ENCODE data around the gene PTH1R.
A peak's percentile ranks its signal among the peaks of the same experiment; 100 is the strongest.

Gene PTH1R

GRCh38 chr3:46947981-46948791 lies 70.7 kb downstream of the PTH1R start:
- peak; percentile 57 for DNase-seq (ENCODE audit: low spot score)

GRCh38 chr3:46948830-46949671 lies 71.5 kb downstream of the PTH1R start:
- peak; percentile 25 for DNase-seq (ENCODE audit: low spot score)

GRCh38 chr3:46950177-46950576 lies 72.7 kb downstream of the PTH1R start:
- DNase-seq (ENCODE audit: low spot score) = no peak

GRCh38 chr3:46950650-46951241 lies 73.2 kb downstream of the PTH1R start:
- DNase-seq (ENCODE audit: low spot score) = no peak

GRCh38 chr3:46952813-46953212 lies 75.3 kb downstream of the PTH1R start:
- no peak for DNase-seq (ENCODE audit: low spot score)
